Breast epithelium (tissue), 4 donors: ENCODE data around the gene KLRD1. TPM values are rescaled to one million over a fixed set of nuclear protein-coding genes. Genes with fewer than 3 reads are reported as not detected.

ENCODE experiments used
- DNase-seq, 2 donors: peaks; one replicate each; pipeline ENCODE4 v3.0.0-alpha.2; 2019; ENCODE audit warnings: low spot score in 2 of 2
- H3K27ac ChIP-seq, 2 donors: fragments of 200-600 bp; sonication (generic) in 1 of 2; one replicate each; pipeline ENCODE4 v1.5.1; 2016 to 2019; ENCODE audit warnings: mild to moderate bottlenecking in 1 of 2
- H3K27me3 ChIP-seq, 2 donors: fragments of 200-600 bp; sonication (generic) in 1 of 2; one replicate each; pipeline versions ENCODE4 v1.5.1 to v1.6.0; 2017 to 2019; ENCODE audit warnings: control low read depth in 1 of 2, mild to moderate bottlenecking in 1 of 2
- H3K36me3 ChIP-seq: fragments of 200-600 bp; one replicate; pipeline ENCODE4 v1.5.1; 2019
- H3K4me1 ChIP-seq, 2 donors: fragments of 200-600 bp; sonication (generic); one replicate each; pipeline ENCODE4 v1.5.1; 2016 to 2019; ENCODE audit warnings: control low read depth in 1 of 2
- H3K4me3 ChIP-seq, 3 donors: fragments of 200-600 bp; sonication (generic); 1 replicate in 2 of 3; 2 replicates in 1 of 3; pipeline ENCODE4 v1.5.1; 2016 to 2019; ENCODE audit warnings: mild to moderate bottlenecking in 3 of 3, moderate library complexity in 2 of 3
- H3K9me3 ChIP-seq, 2 donors: fragments of 200-600 bp; sonication (generic) in 1 of 2; one replicate each; pipeline ENCODE4 v1.5.1; 2016 to 2019; ENCODE audit warnings: control low read depth in 1 of 2
- POLR2A ChIP-seq: fragments of 450-650 bp; IDR thresholded peaks from one replicate; pipeline ENCODE4 v1.6.1; 2016; ENCODE audit warnings: antibody characterized with exemption, mild to moderate bottlenecking, moderate library complexity
- POLR2AphosphoS5 ChIP-seq, 3 donors: sonication (generic); formaldehyde crosslinking; IDR thresholded peaks; one replicate each; pipeline ENCODE4 v1.6.1; 2017; ENCODE audit warnings: antibody characterized with exemption in 3 of 3
- intact Hi-C: fragments of 100-400 bp; cut with DNase I; formaldehyde crosslinking; loops from one replicate; pipeline ENCODE4 v1.15.1; 2023; ENCODE audit warnings: low total_unique reads
- total RNA-seq, 3 donors: library from RNA; depleted of rRNA; stranded (reverse); fragments of >200 nt; gene quantifications; one replicate each; pipeline ENCODE4 v1.1.0, GENCODE V29; 2016
- TF ChIP-seq, protein P1 (sequence below), 3 donors: fragments of 450-650 bp; IDR thresholded peaks; one replicate each; pipeline ENCODE4 v1.5.1; 2016 to 2017; ENCODE audit warnings: antibody characterized with exemption in 3 of 3, mild to moderate bottlenecking in 3 of 3, moderate library complexity in 3 of 3

Gene KLRD1
- total RNA-seq, 3 donors from 2014 or later, result 0.96 to 2.5 (median 2.3) TPM

DNA sequence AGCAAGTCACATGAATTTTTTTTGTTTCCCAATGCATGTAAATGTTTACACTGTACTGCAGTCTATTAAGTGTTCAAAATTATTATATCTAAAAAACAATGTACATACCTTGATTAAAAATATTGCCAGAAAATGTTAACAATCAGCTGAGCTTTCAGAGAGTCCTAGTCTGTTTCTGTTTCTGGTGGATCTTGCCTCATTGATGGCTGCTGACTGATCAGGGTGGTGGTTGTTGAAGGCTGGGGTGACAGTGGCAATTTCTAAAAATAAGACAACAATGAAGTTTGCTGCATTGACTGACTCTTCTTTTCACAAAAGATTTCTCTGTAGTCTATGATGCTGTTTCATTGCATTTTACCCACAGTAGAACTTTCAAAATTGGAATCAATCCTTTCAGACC lies 16.6 kb upstream of the KLRD1 start:
- H3K27me3 ChIP-seq, result no peaks in the 10 kb centered on the region
- no peak for TF ChIP-seq POLR2A
- TF ChIP-seq POLR2AphosphoS5 (IDR thresholded peaks at IDR 0.05), result no peak
- TF ChIP-seq, protein P1, sequence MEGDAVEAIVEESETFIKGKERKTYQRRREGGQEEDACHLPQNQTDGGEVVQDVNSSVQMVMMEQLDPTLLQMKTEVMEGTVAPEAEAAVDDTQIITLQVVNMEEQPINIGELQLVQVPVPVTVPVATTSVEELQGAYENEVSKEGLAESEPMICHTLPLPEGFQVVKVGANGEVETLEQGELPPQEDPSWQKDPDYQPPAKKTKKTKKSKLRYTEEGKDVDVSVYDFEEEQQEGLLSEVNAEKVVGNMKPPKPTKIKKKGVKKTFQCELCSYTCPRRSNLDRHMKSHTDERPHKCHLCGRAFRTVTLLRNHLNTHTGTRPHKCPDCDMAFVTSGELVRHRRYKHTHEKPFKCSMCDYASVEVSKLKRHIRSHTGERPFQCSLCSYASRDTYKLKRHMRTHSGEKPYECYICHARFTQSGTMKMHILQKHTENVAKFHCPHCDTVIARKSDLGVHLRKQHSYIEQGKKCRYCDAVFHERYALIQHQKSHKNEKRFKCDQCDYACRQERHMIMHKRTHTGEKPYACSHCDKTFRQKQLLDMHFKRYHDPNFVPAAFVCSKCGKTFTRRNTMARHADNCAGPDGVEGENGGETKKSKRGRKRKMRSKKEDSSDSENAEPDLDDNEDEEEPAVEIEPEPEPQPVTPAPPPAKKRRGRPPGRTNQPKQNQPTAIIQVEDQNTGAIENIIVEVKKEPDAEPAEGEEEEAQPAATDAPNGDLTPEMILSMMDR (IDR thresholded peaks at IDR 0.05), result no peak
- H3K4me3 ChIP-seq, result no peak overlapping the region
- no peak for DNase-seq
- no peak overlapping the region for H3K27ac ChIP-seq
- no peaks in the 10 kb centered on the region for H3K4me1 ChIP-seq
- no peaks in the 10 kb centered on the region for H3K9me3 ChIP-seq
- no peaks in the 10 kb centered on the region for H3K36me3 ChIP-seq
- intact Hi-C loops, result no loop called here

DNA sequence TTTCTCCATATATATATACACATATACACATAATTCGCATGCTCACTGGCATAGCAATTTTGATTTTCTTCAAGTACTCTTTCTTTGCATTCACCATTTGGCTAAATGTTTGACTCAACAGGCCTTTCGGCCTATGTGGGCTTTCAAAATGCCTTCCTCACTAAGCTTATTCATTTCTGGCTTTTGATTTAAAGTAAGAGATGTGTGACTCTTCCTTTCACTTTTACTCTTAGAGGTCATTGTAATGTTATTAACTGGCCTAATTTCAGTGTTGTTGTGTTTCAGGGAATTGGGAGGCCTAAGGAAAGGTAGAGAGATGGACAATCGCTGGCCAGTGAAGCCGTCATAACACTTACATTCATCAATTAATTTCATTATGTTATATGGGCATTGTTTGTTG lies 14.5 kb upstream of the KLRD1 start:
- H3K36me3 ChIP-seq, result no peaks in the 10 kb centered on the region
- intact Hi-C loops, result no loop called here
- DNase-seq, result no peak
- H3K4me3 ChIP-seq, result no peak overlapping the region
- H3K27ac ChIP-seq, result no peak overlapping the region
- H3K27me3 ChIP-seq, result no peaks in the 10 kb centered on the region
- no peaks in the 10 kb centered on the region for H3K9me3 ChIP-seq
- TF ChIP-seq, protein P1 (IDR thresholded peaks at IDR 0.05), result no peak
- no peak for TF ChIP-seq POLR2A
- no peak for TF ChIP-seq POLR2AphosphoS5 (IDR thresholded peaks at IDR 0.05)
- no peaks in the 10 kb centered on the region for H3K4me1 ChIP-seq

DNA sequence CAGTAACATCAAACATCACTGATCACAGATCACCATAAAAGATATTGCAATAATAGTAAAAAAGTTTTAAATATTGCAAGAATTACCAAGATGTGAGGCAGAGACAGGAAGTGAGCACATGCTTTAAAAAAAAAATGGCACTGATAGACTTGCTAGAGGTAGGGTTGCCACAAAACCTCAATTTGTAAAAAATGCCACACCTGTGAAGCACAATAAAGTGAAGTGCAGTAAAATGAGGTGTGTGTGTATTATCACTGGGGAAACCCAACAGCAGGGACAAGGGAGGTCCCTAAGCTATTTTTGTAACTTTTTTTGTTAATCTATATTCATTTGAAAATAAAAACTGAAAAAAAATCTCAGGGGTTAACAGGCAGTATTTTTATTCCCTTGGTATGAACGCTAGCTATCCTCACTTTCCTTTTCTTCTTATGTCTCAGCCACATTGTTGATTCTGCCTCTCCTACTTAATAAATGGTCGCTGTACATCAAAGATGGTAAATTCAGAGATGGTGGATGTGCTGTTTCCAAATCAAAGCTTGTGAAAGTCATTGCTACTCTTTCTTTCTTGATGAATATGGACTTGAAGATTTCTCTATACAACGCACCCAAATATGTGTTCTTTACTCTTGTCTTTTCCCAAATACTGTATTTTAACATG lies 14.0 kb upstream of the KLRD1 start:
- TF ChIP-seq POLR2A (no peak), POLR2AphosphoS5 (IDR thresholded peaks at IDR 0.05) (no peak)
- TF ChIP-seq, protein P1 (IDR thresholded peaks at IDR 0.05), result no peak
- intact Hi-C loops, result no loop called here
- H3K4me1 ChIP-seq, result no peaks in the 10 kb centered on the region
- no peaks in the 10 kb centered on the region for H3K9me3 ChIP-seq
- no peak for DNase-seq
- no peaks in the 10 kb centered on the region for H3K36me3 ChIP-seq
- no peak overlapping the region for H3K27ac ChIP-seq
- H3K4me3 ChIP-seq, result no peak overlapping the region
- no peaks in the 10 kb centered on the region for H3K27me3 ChIP-seq

DNA sequence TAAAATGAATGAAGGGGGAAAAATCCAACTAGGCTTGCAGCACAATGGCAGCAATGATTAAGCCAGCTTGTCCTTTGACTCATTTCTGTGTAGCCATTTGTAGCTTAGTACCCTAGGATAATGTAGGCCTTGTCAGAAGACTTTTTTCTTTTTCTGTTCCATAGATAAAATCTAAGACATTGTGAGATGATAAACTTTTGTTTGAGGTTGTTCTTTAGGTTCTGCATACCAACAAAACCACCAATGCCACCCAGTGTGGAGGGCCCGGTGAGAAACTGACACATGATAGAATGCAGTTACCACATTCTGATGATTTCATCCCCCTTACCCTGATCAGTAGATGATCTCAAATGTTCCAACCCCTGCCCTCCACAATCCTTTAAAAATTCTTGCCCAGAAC lies 6.6 kb upstream of the KLRD1 start:
- intact Hi-C loops, result no loop called here
- Histone ChIP-seq H3K9me3 (no peaks in the 10 kb centered on the region), H3K27me3 (no peaks in the 10 kb centered on the region), H3K4me1 (no peaks in the 10 kb centered on the region), H3K27ac (no peak overlapping the region), H3K36me3 (no peaks in the 10 kb centered on the region), H3K4me3 (no peak overlapping the region)
- no peak for DNase-seq
- TF ChIP-seq POLR2A (no peak), POLR2AphosphoS5 (IDR thresholded peaks at IDR 0.05) (no peak)
- TF ChIP-seq, protein P1 (IDR thresholded peaks at IDR 0.05), result no peak

DNA sequence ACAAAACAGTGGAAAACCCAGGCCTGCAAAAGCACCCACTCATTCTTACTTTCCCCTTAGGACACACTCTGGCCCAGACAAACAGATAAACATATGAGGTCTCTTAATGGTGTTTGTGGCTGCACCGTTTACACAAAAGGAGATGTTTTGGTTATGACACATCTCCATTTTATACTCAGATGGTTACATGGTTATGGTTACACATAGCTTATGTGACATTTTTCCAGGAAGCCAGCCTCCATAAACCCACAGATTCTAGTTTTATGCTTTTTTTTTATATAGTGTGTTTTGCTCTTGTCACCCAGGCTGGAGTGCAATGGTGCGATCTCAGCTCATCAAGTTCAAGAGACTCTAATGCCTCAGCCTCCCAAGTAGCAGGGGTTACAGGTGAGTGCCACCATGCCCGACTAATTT lies 3.5 kb upstream of the KLRD1 start:
- Histone ChIP-seq H3K27ac (no peak overlapping the region), H3K9me3 (no peaks in the 10 kb centered on the region), H3K27me3 (no peaks in the 10 kb centered on the region), H3K4me3 (no peak overlapping the region), H3K36me3 (no peaks in the 10 kb centered on the region), H3K4me1 (no peaks in the 10 kb centered on the region)
- intact Hi-C loops, result no loop called here
- DNase-seq, result no peak
- TF ChIP-seq, protein P1 (IDR thresholded peaks at IDR 0.05), result no peak
- TF ChIP-seq POLR2A (no peak), POLR2AphosphoS5 (IDR thresholded peaks at IDR 0.05) (no peak)
